ENCODE measurements around the gene VTCN1. TPM values are rescaled to one million over a fixed set of nuclear protein-coding genes. Genes with fewer than 3 reads are reported as not detected.

VTCN1 gene
- total RNA-seq, 1 experiment from 2014 or later = 0.17 TPM

DNA sequence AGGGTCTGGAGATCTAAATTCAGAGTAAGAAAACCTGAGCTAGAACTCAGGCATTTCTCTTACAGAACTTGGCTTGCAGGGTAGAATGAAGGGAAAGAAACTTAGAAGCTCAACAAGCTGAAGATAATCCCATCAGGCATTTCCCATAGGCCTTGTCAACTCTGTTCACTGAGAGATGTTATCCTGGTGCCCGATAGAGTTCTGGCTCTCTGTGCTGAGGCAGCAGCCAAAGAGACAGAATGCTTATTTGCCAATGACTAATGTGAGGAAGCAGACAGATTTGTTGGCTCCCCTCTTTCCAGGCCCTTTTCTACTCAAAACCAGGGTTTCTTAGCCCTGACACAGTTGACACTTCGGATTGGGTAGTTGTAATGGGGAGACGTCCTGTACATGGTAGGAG lies 66.9 kb downstream of the VTCN1 start:
- no peaks in the 10 kb centered on the region for H3K9me2 ChIP-seq (ENCODE audit: insufficient read depth)
- TF ChIP-seq SRF (IDR thresholded peaks at IDR 0.05; ENCODE audit: low read depth) (no peak), YY1 (IDR thresholded peaks at IDR 0.05; ENCODE audit: extremely low read depth, insufficient replicate concordance, low read depth, low read length) (no peak), FOSL1 (IDR thresholded peaks at IDR 0.05; ENCODE audit: low read depth) (no peak)
- TF ChIP-seq, protein P1, sequence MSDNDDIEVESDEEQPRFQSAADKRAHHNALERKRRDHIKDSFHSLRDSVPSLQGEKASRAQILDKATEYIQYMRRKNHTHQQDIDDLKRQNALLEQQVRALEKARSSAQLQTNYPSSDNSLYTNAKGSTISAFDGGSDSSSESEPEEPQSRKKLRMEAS (IDR thresholded peaks at IDR 0.05) = no peak
- no peak overlapping the region for H3K27ac ChIP-seq (ENCODE audit: low read depth, low read length)
- no peaks in the 10 kb centered on the region for H3K79me2 ChIP-seq (ENCODE audit: insufficient read depth, low read length)
- BruUV-seq (replicated peaks) = no TSS peak
- H3K9me3 ChIP-seq (ENCODE audit: control insufficient read depth in 1 of 2, insufficient read depth in 1 of 2, low read depth in 1 of 2, low read length in 2 of 2) = no peaks in the 10 kb centered on the region
- no peak overlapping the region for H3K4me2 ChIP-seq (ENCODE audit: low read length)
- no peaks in the 10 kb centered on the region for H3K27me3 ChIP-seq (ENCODE audit: insufficient read depth, low read length)
- no peaks in the 10 kb centered on the region for H4K20me1 ChIP-seq (ENCODE audit: insufficient read depth)
- intact Hi-C loops (cut with micrococcal nuclease) = no loop called here
- RAD21 ChIA-PET (ENCODE audit: low non-redundant PET in 1 of 2, low total read pairs in 2 of 2, uncharacterized antibody in 2 of 2, unreplicated experiment in 2 of 2) = no interaction called here
- H3K9ac ChIP-seq (ENCODE audit: low read length) = no peak overlapping the region
- no peak overlapping the region for H2AFZ ChIP-seq (ENCODE audit: low read depth, low read length, poor library complexity, severe bottlenecking)
- H3K4me3 ChIP-seq (replicated peaks in 1 of 2; ENCODE audit: low read depth in 1 of 2, low read length in 2 of 2) = no peak overlapping the region
- no peaks in the 10 kb centered on the region for H3K36me3 ChIP-seq (ENCODE audit: control insufficient read depth in 1 of 2, insufficient read depth in 2 of 2, low read length in 2 of 2)
- POLR2A ChIA-PET = no interaction called here
- ATAC-seq (no peak), DNase-seq (ENCODE audit: low read depth, low spot score) (no peak)
- H3K4me1 ChIP-seq (ENCODE audit: control insufficient read depth in 1 of 2, insufficient read depth in 2 of 2, low read length in 2 of 2) = peaks cover 16 to 17% of the 10 kb centered on the region in 2 experiments
- CTCF ChIA-PET = no interaction called here

DNA sequence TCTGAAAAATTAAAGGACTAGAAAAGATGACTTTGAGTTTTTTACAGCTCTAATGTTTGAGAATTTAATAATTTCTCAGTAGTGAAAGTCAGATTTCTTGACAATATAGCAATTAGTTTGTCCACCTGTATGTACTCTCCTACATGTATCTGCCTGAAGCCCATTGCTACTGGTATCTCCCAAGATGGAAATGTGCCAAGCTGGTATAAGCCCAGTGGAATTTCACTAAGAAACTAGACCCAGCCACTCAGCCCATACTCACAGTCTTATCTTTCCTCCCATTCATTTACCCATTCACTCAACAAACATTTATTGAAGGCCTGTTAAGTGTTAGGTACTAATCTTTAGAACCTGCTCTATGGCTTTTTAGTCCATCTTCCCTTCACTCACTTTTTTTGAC lies 67.6 kb downstream of the VTCN1 start:
- no peaks in the 10 kb centered on the region for H4K20me1 ChIP-seq (ENCODE audit: insufficient read depth)
- RAD21 ChIA-PET (ENCODE audit: low non-redundant PET in 1 of 2, low total read pairs in 2 of 2, uncharacterized antibody in 2 of 2, unreplicated experiment in 2 of 2) = no interaction called here
- DNase-seq (ENCODE audit: low read depth, low spot score) (no peak), ATAC-seq (no peak)
- peaks cover 16 to 17% of the 10 kb centered on the region in 2 experiments for H3K4me1 ChIP-seq (ENCODE audit: control insufficient read depth in 1 of 2, insufficient read depth in 2 of 2, low read length in 2 of 2)
- no peaks in the 10 kb centered on the region for H3K9me3 ChIP-seq (ENCODE audit: control insufficient read depth in 1 of 2, insufficient read depth in 1 of 2, low read depth in 1 of 2, low read length in 2 of 2)
- H3K4me3 ChIP-seq (replicated peaks in 1 of 2; ENCODE audit: low read depth in 1 of 2, low read length in 2 of 2) = no peak overlapping the region
- CTCF ChIA-PET = no interaction called here
- BruUV-seq (replicated peaks) = no TSS peak
- H3K9ac ChIP-seq (ENCODE audit: low read length) = no peak overlapping the region
- intact Hi-C loops (cut with micrococcal nuclease) = no loop called here
- no peaks in the 10 kb centered on the region for H3K79me2 ChIP-seq (ENCODE audit: insufficient read depth, low read length)
- H3K4me2 ChIP-seq (ENCODE audit: low read length) = no peak overlapping the region
- no peaks in the 10 kb centered on the region for H3K9me2 ChIP-seq (ENCODE audit: insufficient read depth)
- no peaks in the 10 kb centered on the region for H3K27me3 ChIP-seq (ENCODE audit: insufficient read depth, low read length)
- no peak overlapping the region for H3K27ac ChIP-seq (ENCODE audit: low read depth, low read length)
- no peaks in the 10 kb centered on the region for H3K36me3 ChIP-seq (ENCODE audit: control insufficient read depth in 1 of 2, insufficient read depth in 2 of 2, low read length in 2 of 2)
- POLR2A ChIA-PET = interaction anchor here (0.6 kb wide), 1 partner anchor 129 kb away, joined by 3 read pairs; no protein-coding TSS in a partner anchor
- H2AFZ ChIP-seq (ENCODE audit: low read depth, low read length, poor library complexity, severe bottlenecking) = no peak overlapping the region
- no peak for TF ChIP-seq YY1 (IDR thresholded peaks at IDR 0.05; ENCODE audit: extremely low read depth, insufficient replicate concordance, low read depth, low read length)
- TF ChIP-seq POLR2A (IDR thresholded peaks at IDR 0.05; ENCODE audit: borderline replicate concordance, extremely low read depth, insufficient read depth, insufficient read length) = no peak
- TF ChIP-seq, protein P2, sequence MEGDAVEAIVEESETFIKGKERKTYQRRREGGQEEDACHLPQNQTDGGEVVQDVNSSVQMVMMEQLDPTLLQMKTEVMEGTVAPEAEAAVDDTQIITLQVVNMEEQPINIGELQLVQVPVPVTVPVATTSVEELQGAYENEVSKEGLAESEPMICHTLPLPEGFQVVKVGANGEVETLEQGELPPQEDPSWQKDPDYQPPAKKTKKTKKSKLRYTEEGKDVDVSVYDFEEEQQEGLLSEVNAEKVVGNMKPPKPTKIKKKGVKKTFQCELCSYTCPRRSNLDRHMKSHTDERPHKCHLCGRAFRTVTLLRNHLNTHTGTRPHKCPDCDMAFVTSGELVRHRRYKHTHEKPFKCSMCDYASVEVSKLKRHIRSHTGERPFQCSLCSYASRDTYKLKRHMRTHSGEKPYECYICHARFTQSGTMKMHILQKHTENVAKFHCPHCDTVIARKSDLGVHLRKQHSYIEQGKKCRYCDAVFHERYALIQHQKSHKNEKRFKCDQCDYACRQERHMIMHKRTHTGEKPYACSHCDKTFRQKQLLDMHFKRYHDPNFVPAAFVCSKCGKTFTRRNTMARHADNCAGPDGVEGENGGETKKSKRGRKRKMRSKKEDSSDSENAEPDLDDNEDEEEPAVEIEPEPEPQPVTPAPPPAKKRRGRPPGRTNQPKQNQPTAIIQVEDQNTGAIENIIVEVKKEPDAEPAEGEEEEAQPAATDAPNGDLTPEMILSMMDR (IDR thresholded peaks at IDR 0.05 in 2 of 3, conservative IDR thresholded peaks at IDR 0.05 in 1 of 3; ENCODE audit: borderline replicate concordance in 1 of 3, insufficient read depth in 1 of 3, low read depth in 2 of 3, low read length in 2 of 3) = no peak
- TF ChIP-seq CBX3 (IDR thresholded peaks at IDR 0.05; ENCODE audit: low read depth) = no peak
- TF ChIP-seq, protein P3, sequence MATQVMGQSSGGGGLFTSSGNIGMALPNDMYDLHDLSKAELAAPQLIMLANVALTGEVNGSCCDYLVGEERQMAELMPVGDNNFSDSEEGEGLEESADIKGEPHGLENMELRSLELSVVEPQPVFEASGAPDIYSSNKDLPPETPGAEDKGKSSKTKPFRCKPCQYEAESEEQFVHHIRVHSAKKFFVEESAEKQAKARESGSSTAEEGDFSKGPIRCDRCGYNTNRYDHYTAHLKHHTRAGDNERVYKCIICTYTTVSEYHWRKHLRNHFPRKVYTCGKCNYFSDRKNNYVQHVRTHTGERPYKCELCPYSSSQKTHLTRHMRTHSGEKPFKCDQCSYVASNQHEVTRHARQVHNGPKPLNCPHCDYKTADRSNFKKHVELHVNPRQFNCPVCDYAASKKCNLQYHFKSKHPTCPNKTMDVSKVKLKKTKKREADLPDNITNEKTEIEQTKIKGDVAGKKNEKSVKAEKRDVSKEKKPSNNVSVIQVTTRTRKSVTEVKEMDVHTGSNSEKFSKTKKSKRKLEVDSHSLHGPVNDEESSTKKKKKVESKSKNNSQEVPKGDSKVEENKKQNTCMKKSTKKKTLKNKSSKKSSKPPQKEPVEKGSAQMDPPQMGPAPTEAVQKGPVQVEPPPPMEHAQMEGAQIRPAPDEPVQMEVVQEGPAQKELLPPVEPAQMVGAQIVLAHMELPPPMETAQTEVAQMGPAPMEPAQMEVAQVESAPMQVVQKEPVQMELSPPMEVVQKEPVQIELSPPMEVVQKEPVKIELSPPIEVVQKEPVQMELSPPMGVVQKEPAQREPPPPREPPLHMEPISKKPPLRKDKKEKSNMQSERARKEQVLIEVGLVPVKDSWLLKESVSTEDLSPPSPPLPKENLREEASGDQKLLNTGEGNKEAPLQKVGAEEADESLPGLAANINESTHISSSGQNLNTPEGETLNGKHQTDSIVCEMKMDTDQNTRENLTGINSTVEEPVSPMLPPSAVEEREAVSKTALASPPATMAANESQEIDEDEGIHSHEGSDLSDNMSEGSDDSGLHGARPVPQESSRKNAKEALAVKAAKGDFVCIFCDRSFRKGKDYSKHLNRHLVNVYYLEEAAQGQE (IDR thresholded peaks at IDR 0.05; ENCODE audit: low read depth) = no peak
- TF ChIP-seq FOSL1 (IDR thresholded peaks at IDR 0.05; ENCODE audit: low read depth) = no peak
- no peak for TF ChIP-seq EGR1 (IDR thresholded peaks at IDR 0.05; ENCODE audit: low read depth)
- TF ChIP-seq, protein P1 (IDR thresholded peaks at IDR 0.05) = no peak
- no peak for TF ChIP-seq CEBPB (IDR thresholded peaks at IDR 0.05; ENCODE audit: low read depth)
- TF ChIP-seq EZH2 (IDR thresholded peaks at IDR 0.05) = no peak
- TF ChIP-seq ELF1 (IDR thresholded peaks at IDR 0.05; ENCODE audit: borderline replicate concordance, low read depth) = no peak
- no peak for TF ChIP-seq POLR2AphosphoS5 (IDR thresholded peaks at IDR 0.05; ENCODE audit: low read depth, low read length)
- no peak for TF ChIP-seq EZH2phosphoT487 (IDR thresholded peaks at IDR 0.05; ENCODE audit: borderline replicate concordance)
